GM23338 (cell line): ENCODE measurements around the gene ERLEC1. TPM values are rescaled to one million over a fixed set of nuclear protein-coding genes. Genes with fewer than 3 reads are reported as not detected.

Experiments used
- ATAC-seq: fragments of 200-7000 bp; cut with Tn5 transposase; 3 replicates; pipeline ENCODE4 v1.9.1; 2020
- DNase-seq: peaks from one replicate; pipeline ENCODE4 v3.0.0-alpha.2; 2015; ENCODE audit warnings: low spot score
- H2AFZ ChIP-seq: fragments of 200-600 bp; sonication (generic); 2 replicates; pipeline ENCODE4 v1.8.0; 2016; ENCODE audit warnings: antibody characterized with exemption, mild to moderate bottlenecking, moderate library complexity
- H3F3A ChIP-seq: fragments of 200-600 bp; sonication (generic); replicated peaks from 2 replicates; pipeline ENCODE4 v1.8.0; 2017; ENCODE audit warnings: antibody characterized with exemption, mixed run types, low read depth
- H3K27ac ChIP-seq: fragments of 200-600 bp; sonication (generic); 2 replicates; pipeline ENCODE4 v1.6.1; 2016; ENCODE audit warnings: low read depth
- H3K27me3 ChIP-seq: fragments of 200-600 bp; sonication (generic); 2 replicates; pipeline ENCODE4 v1.8.0; 2016; ENCODE audit warnings: mild to moderate bottlenecking, mixed run types, moderate library complexity; ENCODE audit not compliant: insufficient read depth
- H3K36me3 ChIP-seq: fragments of 200-600 bp; sonication (generic); 2 replicates; pipeline ENCODE4 v1.8.0; 2016; ENCODE audit warnings: mild to moderate bottlenecking; ENCODE audit not compliant: insufficient read depth
- H3K4me1 ChIP-seq: fragments of 200-600 bp; sonication (generic); 2 replicates; pipeline ENCODE4 v1.8.0; 2016; ENCODE audit warnings: mild to moderate bottlenecking, moderate library complexity; ENCODE audit not compliant: insufficient read depth
- H3K4me2 ChIP-seq: fragments of 200-600 bp; sonication (generic); 2 replicates; pipeline ENCODE4 v1.7.1; 2017; ENCODE audit warnings: mixed run types
- H3K4me3 ChIP-seq: fragments of 200-600 bp; sonication (generic); 2 replicates; pipeline ENCODE4 v1.6.1; 2016; ENCODE audit warnings: mixed run types
- H3K79me2 ChIP-seq: fragments of 200-600 bp; sonication (generic); replicated peaks from 2 replicates; pipeline ENCODE4 v1.8.0; 2017; ENCODE audit warnings: mild to moderate bottlenecking; ENCODE audit not compliant: insufficient read depth
- H3K9me2 ChIP-seq: fragments of 200-600 bp; sonication (generic); 2 replicates; pipeline ENCODE4 v1.8.0; 2017; ENCODE audit not compliant: insufficient read depth
- H4K20me1 ChIP-seq: fragments of 200-600 bp; sonication (generic); replicated peaks from 2 replicates; pipeline ENCODE4 v1.8.0; 2017; ENCODE audit warnings: mild to moderate bottlenecking; ENCODE audit not compliant: insufficient read depth
- H3K27ac Mint-ChIP-seq: 2 replicates; pipeline ENCODE4 v1.8.0; 2020; ENCODE audit warnings: inconsistent platforms, mild to moderate bottlenecking, moderate library complexity, mixed read lengths
- H3K27me3 Mint-ChIP-seq: 3 replicates; pipeline ENCODE4 v1.8.0; 2022; ENCODE audit warnings: low read depth, mild to moderate bottlenecking, moderate library complexity, mixed read lengths, inconsistent platforms; ENCODE audit not compliant: insufficient read depth, poor library complexity
- H3K36me3 Mint-ChIP-seq: 3 replicates; pipeline ENCODE4 v1.8.0; 2021; ENCODE audit warnings: low read depth, mild to moderate bottlenecking, inconsistent platforms, moderate library complexity, mixed read lengths
- H3K4me1 Mint-ChIP-seq: 3 replicates; pipeline ENCODE4 v1.8.0; 2020; ENCODE audit warnings: mild to moderate bottlenecking, inconsistent platforms, mixed read lengths
- H3K4me3 Mint-ChIP-seq: 3 replicates; pipeline ENCODE4 v1.8.0; 2021; ENCODE audit warnings: moderate library complexity, mild to moderate bottlenecking, inconsistent platforms, mixed read lengths
- H3K9me3 Mint-ChIP-seq: 3 replicates; pipeline ENCODE4 v1.8.0; 2020; ENCODE audit warnings: moderate library complexity, mild to moderate bottlenecking, inconsistent platforms, mixed read lengths
- EZH2phosphoT487 ChIP-seq: fragments of 200-600 bp; sonication (generic); IDR thresholded peaks from one replicate; pipeline ENCODE4 v1.8.1; 2018; ENCODE audit warnings: antibody characterized with exemption; ENCODE audit not compliant: unreplicated experiment
- JUNB ChIP-seq: IDR thresholded peaks from one replicate; pipeline ENCODE4 v1.6.1; 2016; ENCODE audit warnings: antibody characterized with exemption; ENCODE audit not compliant: unreplicated experiment
- NANOG ChIP-seq: IDR thresholded peaks from 2 replicates; pipeline ENCODE4 v1.6.1; 2016; ENCODE audit warnings: antibody characterized with exemption, borderline replicate concordance
- POLR2AphosphoS5 ChIP-seq: IDR thresholded peaks from 2 replicates; pipeline ENCODE4 v1.6.1; 2016; ENCODE audit warnings: antibody characterized with exemption, low read depth
- STAT1 ChIP-seq: IDR thresholded peaks from one replicate; pipeline ENCODE4 v1.6.1; 2016; ENCODE audit warnings: antibody characterized with exemption; ENCODE audit not compliant: unreplicated experiment
- ZNF114 ChIP-seq: fragments of 250-450 bp; sonication (Bioruptor Pico); IDR thresholded peaks from 2 replicates; pipeline ENCODE4 v1.5.0; 2020; ENCODE audit warnings: mild to moderate bottlenecking, moderate library complexity
- ZNF331 ChIP-seq: fragments of 250-450 bp; sonication (Bioruptor Pico); IDR thresholded peaks from 2 replicates; pipeline ENCODE4 v1.5.0; 2020; ENCODE audit warnings: low read depth, mild to moderate bottlenecking, moderate library complexity
- polyA plus RNA-seq: library from polyadenylated mRNA; unstranded; fragments of >200 nt; fragmentation: Nextera tagmentation; extraction: Ambion mirVana; gene quantifications from 2 replicates; pipeline ENCODE4 v1.2.1, GENCODE V29; 2016
- total RNA-seq: library from RNA; depleted of rRNA; stranded (reverse); fragments of >200 nt; shearing (Covaris generic); gene quantifications from 2 replicates; pipeline ENCODE4 v1.2.3, GENCODE V29; 2014
- TF ChIP-seq, protein P1 (sequence below): fragments of 250-450 bp; sonication (Bioruptor Pico); IDR thresholded peaks from 2 replicates; pipeline ENCODE4 v1.5.0; 2020; ENCODE audit warnings: mild to moderate bottlenecking, moderate library complexity
- TF ChIP-seq, protein P2 (sequence below): IDR thresholded peaks from 2 replicates; pipeline ENCODE4 v1.6.1; 2016; ENCODE audit warnings: antibody characterized with exemption
- TF ChIP-seq, protein P3 (sequence below): IDR thresholded peaks from one replicate; pipeline ENCODE4 v1.6.1; 2018; ENCODE audit warnings: antibody characterized with exemption; ENCODE audit not compliant: unreplicated experiment

The ERLEC1 gene
- total and polyA plus RNA-seq, 2 experiments from 2014 or later, result 35.0 to 41.2 TPM

DNA sequence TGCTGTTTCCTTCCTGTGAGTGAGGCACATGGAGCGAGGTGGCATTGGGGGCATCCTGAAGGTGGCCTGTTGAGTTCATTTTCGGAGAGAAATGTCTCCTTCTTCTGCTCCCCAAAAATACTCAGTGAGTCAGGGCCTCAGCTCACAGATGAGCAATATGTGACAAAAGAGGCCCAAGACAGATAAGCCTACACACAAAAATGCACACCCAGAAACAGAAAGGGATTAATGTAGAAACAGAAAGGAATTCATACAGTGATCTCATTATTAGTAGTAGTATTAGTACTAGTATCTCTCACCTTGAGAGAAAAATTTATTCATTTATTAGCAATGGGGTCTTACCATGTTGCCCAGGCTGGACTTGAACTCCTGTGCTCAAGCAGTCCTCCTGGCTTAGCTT is 67.8 kb downstream of the ERLEC1 start:
- DNase-seq (no peak), ATAC-seq (no peak)
- no peaks in the 10 kb centered on the region for H3K79me2 ChIP-seq
- no peak overlapping the region for H3K4me3 ChIP-seq
- Mint-ChIP-seq H3K36me3 (peaks cover 11% of the 10 kb centered on the region; the same call in 1 of the 3 replicates), H3K4me3 (no peak overlapping the region), H3K27ac (no peak overlapping the region), H3K4me1 (peaks cover 11% of the 10 kb centered on the region), H3K27me3 (no peaks in the 10 kb centered on the region), H3K9me3 (no peaks in the 10 kb centered on the region)
- no peaks in the 10 kb centered on the region for H3K9me2 ChIP-seq
- no peaks in the 10 kb centered on the region for H3F3A ChIP-seq
- TF ChIP-seq POLR2AphosphoS5 (no peak), EZH2phosphoT487 (no peak), NANOG (no peak), ZNF114 (CRISPR knock-in tag) (no peak), ZNF331 (CRISPR knock-in tag) (no peak), JUNB (no peak), STAT1 (no peak)
- TF ChIP-seq, protein P1, sequence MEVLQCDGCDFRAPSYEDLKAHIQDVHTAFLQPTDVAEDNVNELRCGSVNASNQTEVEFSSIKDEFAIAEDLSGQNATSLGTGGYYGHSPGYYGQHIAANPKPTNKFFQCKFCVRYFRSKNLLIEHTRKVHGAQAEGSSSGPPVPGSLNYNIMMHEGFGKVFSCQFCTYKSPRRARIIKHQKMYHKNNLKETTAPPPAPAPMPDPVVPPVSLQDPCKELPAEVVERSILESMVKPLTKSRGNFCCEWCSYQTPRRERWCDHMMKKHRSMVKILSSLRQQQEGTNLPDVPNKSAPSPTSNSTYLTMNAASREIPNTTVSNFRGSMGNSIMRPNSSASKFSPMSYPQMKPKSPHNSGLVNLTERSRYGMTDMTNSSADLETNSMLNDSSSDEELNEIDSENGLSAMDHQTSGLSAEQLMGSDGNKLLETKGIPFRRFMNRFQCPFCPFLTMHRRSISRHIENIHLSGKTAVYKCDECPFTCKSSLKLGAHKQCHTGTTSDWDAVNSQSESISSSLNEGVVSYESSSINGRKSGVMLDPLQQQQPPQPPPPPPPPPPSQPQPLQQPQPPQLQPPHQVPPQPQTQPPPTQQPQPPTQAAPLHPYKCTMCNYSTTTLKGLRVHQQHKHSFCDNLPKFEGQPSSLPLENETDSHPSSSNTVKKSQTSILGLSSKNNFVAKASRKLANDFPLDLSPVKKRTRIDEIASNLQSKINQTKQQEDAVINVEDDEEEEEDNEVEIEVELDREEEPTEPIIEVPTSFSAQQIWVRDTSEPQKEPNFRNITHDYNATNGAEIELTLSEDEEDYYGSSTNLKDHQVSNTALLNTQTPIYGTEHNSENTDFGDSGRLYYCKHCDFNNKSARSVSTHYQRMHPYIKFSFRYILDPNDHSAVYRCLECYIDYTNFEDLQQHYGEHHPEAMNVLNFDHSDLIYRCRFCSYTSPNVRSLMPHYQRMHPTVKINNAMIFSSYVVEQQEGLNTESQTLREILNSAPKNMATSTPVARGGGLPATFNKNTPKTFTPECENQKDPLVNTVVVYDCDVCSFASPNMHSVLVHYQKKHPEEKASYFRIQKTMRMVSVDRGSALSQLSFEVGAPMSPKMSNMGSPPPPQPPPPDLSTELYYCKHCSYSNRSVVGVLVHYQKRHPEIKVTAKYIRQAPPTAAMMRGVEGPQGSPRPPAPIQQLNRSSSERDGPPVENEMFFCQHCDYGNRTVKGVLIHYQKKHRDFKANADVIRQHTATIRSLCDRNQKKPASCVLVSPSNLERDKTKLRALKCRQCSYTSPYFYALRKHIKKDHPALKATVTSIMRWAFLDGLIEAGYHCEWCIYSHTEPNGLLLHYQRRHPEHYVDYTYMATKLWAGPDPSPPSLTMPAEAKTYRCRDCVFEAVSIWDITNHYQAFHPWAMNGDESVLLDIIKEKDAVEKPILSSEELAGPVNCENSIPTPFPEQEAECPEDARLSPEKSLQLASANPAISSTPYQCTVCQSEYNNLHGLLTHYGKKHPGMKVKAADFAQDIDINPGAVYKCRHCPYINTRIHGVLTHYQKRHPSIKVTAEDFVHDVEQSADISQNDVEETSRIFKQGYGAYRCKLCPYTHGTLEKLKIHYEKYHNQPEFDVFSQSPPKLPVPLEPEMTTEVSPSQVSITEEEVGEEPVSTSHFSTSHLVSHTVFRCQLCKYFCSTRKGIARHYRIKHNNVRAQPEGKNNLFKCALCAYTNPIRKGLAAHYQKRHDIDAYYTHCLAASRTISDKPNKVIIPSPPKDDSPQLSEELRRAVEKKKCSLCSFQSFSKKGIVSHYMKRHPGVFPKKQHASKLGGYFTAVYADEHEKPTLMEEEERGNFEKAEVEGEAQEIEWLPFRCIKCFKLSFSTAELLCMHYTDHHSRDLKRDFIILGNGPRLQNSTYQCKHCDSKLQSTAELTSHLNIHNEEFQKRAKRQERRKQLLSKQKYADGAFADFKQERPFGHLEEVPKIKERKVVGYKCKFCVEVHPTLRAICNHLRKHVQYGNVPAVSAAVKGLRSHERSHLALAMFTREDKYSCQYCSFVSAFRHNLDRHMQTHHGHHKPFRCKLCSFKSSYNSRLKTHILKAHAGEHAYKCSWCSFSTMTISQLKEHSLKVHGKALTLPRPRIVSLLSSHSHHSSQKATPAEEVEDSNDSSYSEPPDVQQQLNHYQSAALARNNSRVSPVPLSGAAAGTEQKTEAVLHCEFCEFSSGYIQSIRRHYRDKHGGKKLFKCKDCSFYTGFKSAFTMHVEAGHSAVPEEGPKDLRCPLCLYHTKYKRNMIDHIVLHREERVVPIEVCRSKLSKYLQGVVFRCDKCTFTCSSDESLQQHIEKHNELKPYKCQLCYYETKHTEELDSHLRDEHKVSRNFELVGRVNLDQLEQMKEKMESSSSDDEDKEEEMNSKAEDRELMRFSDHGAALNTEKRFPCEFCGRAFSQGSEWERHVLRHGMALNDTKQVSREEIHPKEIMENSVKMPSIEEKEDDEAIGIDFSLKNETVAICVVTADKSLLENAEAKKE (CRISPR knock-in tag), result no peak
- TF ChIP-seq, protein P2, sequence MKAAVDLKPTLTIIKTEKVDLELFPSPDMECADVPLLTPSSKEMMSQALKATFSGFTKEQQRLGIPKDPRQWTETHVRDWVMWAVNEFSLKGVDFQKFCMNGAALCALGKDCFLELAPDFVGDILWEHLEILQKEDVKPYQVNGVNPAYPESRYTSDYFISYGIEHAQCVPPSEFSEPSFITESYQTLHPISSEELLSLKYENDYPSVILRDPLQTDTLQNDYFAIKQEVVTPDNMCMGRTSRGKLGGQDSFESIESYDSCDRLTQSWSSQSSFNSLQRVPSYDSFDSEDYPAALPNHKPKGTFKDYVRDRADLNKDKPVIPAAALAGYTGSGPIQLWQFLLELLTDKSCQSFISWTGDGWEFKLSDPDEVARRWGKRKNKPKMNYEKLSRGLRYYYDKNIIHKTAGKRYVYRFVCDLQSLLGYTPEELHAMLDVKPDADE, result no peak
- TF ChIP-seq, protein P3, sequence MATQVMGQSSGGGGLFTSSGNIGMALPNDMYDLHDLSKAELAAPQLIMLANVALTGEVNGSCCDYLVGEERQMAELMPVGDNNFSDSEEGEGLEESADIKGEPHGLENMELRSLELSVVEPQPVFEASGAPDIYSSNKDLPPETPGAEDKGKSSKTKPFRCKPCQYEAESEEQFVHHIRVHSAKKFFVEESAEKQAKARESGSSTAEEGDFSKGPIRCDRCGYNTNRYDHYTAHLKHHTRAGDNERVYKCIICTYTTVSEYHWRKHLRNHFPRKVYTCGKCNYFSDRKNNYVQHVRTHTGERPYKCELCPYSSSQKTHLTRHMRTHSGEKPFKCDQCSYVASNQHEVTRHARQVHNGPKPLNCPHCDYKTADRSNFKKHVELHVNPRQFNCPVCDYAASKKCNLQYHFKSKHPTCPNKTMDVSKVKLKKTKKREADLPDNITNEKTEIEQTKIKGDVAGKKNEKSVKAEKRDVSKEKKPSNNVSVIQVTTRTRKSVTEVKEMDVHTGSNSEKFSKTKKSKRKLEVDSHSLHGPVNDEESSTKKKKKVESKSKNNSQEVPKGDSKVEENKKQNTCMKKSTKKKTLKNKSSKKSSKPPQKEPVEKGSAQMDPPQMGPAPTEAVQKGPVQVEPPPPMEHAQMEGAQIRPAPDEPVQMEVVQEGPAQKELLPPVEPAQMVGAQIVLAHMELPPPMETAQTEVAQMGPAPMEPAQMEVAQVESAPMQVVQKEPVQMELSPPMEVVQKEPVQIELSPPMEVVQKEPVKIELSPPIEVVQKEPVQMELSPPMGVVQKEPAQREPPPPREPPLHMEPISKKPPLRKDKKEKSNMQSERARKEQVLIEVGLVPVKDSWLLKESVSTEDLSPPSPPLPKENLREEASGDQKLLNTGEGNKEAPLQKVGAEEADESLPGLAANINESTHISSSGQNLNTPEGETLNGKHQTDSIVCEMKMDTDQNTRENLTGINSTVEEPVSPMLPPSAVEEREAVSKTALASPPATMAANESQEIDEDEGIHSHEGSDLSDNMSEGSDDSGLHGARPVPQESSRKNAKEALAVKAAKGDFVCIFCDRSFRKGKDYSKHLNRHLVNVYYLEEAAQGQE, result no peak
- no peak overlapping the region for H3K27ac ChIP-seq
- peaks cover 13% of the 10 kb centered on the region; the same call in 1 of the 2 replicates for H3K4me1 ChIP-seq
- H3K4me2 ChIP-seq, result no peak overlapping the region
- no peaks in the 10 kb centered on the region for H4K20me1 ChIP-seq
- H3K27me3 ChIP-seq, result no peaks in the 10 kb centered on the region
- no peaks in the 10 kb centered on the region for H3K36me3 ChIP-seq
- H2AFZ ChIP-seq, result no peak overlapping the region
